Measurements from ENCODE around the gene COBL. TPM values are rescaled to one million over a fixed set of nuclear protein-coding genes. Genes with fewer than 3 reads are reported as not detected.

The COBL gene
- total and polyA plus RNA-seq, 9 of the 15 experiments (the other 6 are each of a cell fraction or from before 2014, with no cell fraction given) = 0.01 to 2.4 (median 0.09) TPM; not detected in 3

DNA sequence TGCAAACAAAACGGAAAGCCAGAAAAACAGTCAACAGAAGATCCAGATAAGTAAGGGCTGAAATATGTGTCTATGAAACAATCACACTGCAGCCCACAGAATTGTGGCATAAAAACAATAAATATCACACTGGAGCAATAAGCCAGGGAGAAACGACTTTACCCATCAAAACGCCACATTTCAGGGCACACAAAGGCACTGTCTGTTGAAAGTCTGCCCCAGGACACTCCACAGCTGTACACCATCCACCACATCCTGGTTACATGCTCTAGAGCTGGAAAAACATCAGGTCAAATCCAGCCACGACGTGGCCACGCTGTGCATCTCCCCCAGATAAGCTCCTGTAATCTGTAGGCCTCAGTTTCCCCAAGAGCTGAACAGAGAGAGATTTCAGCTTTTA is 88.7 kb downstream of the COBL start (continued):
- TF ChIP-seq, protein P1, sequence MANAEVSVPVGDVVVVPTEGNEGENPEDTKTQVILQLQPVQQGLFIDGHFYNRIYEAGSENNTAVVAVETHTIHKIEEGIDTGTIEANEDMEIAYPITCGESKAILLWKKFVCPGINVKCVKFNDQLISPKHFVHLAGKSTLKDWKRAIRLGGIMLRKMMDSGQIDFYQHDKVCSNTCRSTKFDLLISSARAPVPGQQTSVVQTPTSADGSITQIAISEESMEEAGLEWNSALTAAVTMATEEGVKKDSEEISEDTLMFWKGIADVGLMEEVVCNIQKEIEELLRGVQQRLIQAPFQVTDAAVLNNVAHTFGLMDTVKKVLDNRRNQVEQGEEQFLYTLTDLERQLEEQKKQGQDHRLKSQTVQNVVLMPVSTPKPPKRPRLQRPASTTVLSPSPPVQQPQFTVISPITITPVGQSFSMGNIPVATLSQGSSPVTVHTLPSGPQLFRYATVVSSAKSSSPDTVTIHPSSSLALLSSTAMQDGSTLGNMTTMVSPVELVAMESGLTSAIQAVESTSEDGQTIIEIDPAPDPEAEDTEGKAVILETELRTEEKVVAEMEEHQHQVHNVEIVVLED (CRISPR knock-in tag; IDR thresholded peaks at IDR 0.05) = no peak
- no peak for TF ChIP-seq CBX8 (IDR thresholded peaks at IDR 0.05; ENCODE audit: borderline replicate concordance, extremely low read depth, low read depth, low read length, poor library complexity, severe bottlenecking)
- no peak for TF ChIP-seq ZNF316 (IDR thresholded peaks at IDR 0.05)
- TF ChIP-seq HDAC1 (IDR thresholded peaks at IDR 0.05) = no peak
- TF ChIP-seq ZEB2 (IDR thresholded peaks at IDR 0.05) = no peak
- TF ChIP-seq, protein P2, sequence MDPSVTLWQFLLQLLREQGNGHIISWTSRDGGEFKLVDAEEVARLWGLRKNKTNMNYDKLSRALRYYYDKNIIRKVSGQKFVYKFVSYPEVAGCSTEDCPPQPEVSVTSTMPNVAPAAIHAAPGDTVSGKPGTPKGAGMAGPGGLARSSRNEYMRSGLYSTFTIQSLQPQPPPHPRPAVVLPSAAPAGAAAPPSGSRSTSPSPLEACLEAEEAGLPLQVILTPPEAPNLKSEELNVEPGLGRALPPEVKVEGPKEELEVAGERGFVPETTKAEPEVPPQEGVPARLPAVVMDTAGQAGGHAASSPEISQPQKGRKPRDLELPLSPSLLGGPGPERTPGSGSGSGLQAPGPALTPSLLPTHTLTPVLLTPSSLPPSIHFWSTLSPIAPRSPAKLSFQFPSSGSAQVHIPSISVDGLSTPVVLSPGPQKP (CRISPR knock-in tag; IDR thresholded peaks at IDR 0.05) = no peak
- no peak for TF ChIP-seq JUND (IDR thresholded peaks at IDR 0.05; ENCODE audit: borderline replicate concordance, low read depth, low read length)
- TF ChIP-seq JUND (tag; IDR thresholded peaks at IDR 0.05; ENCODE audit: borderline replicate concordance, low read depth, low read length) = no peak
- TF ChIP-seq EGR1 (conservative IDR thresholded peaks at IDR 0.05) = no peak
- TF ChIP-seq, protein P3, sequence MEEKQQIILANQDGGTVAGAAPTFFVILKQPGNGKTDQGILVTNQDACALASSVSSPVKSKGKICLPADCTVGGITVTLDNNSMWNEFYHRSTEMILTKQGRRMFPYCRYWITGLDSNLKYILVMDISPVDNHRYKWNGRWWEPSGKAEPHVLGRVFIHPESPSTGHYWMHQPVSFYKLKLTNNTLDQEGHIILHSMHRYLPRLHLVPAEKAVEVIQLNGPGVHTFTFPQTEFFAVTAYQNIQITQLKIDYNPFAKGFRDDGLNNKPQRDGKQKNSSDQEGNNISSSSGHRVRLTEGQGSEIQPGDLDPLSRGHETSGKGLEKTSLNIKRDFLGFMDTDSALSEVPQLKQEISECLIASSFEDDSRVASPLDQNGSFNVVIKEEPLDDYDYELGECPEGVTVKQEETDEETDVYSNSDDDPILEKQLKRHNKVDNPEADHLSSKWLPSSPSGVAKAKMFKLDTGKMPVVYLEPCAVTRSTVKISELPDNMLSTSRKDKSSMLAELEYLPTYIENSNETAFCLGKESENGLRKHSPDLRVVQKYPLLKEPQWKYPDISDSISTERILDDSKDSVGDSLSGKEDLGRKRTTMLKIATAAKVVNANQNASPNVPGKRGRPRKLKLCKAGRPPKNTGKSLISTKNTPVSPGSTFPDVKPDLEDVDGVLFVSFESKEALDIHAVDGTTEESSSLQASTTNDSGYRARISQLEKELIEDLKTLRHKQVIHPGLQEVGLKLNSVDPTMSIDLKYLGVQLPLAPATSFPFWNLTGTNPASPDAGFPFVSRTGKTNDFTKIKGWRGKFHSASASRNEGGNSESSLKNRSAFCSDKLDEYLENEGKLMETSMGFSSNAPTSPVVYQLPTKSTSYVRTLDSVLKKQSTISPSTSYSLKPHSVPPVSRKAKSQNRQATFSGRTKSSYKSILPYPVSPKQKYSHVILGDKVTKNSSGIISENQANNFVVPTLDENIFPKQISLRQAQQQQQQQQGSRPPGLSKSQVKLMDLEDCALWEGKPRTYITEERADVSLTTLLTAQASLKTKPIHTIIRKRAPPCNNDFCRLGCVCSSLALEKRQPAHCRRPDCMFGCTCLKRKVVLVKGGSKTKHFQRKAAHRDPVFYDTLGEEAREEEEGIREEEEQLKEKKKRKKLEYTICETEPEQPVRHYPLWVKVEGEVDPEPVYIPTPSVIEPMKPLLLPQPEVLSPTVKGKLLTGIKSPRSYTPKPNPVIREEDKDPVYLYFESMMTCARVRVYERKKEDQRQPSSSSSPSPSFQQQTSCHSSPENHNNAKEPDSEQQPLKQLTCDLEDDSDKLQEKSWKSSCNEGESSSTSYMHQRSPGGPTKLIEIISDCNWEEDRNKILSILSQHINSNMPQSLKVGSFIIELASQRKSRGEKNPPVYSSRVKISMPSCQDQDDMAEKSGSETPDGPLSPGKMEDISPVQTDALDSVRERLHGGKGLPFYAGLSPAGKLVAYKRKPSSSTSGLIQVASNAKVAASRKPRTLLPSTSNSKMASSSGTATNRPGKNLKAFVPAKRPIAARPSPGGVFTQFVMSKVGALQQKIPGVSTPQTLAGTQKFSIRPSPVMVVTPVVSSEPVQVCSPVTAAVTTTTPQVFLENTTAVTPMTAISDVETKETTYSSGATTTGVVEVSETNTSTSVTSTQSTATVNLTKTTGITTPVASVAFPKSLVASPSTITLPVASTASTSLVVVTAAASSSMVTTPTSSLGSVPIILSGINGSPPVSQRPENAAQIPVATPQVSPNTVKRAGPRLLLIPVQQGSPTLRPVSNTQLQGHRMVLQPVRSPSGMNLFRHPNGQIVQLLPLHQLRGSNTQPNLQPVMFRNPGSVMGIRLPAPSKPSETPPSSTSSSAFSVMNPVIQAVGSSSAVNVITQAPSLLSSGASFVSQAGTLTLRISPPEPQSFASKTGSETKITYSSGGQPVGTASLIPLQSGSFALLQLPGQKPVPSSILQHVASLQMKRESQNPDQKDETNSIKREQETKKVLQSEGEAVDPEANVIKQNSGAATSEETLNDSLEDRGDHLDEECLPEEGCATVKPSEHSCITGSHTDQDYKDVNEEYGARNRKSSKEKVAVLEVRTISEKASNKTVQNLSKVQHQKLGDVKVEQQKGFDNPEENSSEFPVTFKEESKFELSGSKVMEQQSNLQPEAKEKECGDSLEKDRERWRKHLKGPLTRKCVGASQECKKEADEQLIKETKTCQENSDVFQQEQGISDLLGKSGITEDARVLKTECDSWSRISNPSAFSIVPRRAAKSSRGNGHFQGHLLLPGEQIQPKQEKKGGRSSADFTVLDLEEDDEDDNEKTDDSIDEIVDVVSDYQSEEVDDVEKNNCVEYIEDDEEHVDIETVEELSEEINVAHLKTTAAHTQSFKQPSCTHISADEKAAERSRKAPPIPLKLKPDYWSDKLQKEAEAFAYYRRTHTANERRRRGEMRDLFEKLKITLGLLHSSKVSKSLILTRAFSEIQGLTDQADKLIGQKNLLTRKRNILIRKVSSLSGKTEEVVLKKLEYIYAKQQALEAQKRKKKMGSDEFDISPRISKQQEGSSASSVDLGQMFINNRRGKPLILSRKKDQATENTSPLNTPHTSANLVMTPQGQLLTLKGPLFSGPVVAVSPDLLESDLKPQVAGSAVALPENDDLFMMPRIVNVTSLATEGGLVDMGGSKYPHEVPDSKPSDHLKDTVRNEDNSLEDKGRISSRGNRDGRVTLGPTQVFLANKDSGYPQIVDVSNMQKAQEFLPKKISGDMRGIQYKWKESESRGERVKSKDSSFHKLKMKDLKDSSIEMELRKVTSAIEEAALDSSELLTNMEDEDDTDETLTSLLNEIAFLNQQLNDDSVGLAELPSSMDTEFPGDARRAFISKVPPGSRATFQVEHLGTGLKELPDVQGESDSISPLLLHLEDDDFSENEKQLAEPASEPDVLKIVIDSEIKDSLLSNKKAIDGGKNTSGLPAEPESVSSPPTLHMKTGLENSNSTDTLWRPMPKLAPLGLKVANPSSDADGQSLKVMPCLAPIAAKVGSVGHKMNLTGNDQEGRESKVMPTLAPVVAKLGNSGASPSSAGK (IDR thresholded peaks at IDR 0.05) = no peak
- no peak for TF ChIP-seq TOE1 (IDR thresholded peaks at IDR 0.05; ENCODE audit: borderline replicate concordance)
- TF ChIP-seq TOE1 (CRISPR knock-in tag; IDR thresholded peaks at IDR 0.05; ENCODE audit: borderline replicate concordance, low read depth) = no peak
- TF ChIP-seq HNRNPH1 (optimal IDR thresholded peaks at IDR 0.05; ENCODE audit: low read depth, low read length) = no peak
- no peak for TF ChIP-seq BDP1 (IDR thresholded peaks at IDR 0.05; ENCODE audit: insufficient read depth, insufficient read length)
